Neutrophil (primary cell): ENCODE measurements around the gene AJAP1.

Experiments
- H3K27ac ChIP-seq: fragments of 200-600 bp; sonication (generic); 2 replicates; pipeline ENCODE4 v1.5.1; 2016; ENCODE audit warnings: mild to moderate bottlenecking, moderate library complexity
- H3K27me3 ChIP-seq: fragments of 200-600 bp; sonication (generic); 2 replicates; pipeline ENCODE4 v1.6.0; 2016; ENCODE audit warnings: mild to moderate bottlenecking
- H3K36me3 ChIP-seq: fragments of 200-600 bp; sonication (generic); 2 replicates; pipeline ENCODE4 v1.5.1; 2017
- H3K4me1 ChIP-seq, 2 experiments: fragments of 200-600 bp in 1 of 2; sonication (generic) in 1 of 2; 1 replicate in 1 of 2; 2 replicates in 1 of 2; pipeline versions ENCODE4 v1.5.1 to v1.6.1; 2013 to 2016; ENCODE audit warnings: low read depth in 1 of 2, low read length in 1 of 2, mild to moderate bottlenecking in 1 of 2, moderate library complexity in 1 of 2; ENCODE audit not compliant: control insufficient read depth in 1 of 2, insufficient read depth in 1 of 2
- H3K4me3 ChIP-seq, 2 experiments: fragments of 200-600 bp in 1 of 2; sonication (generic) in 1 of 2; 1 replicate in 1 of 2; 2 replicates in 1 of 2; pipeline ENCODE4 v1.5.1; 2013 to 2016; ENCODE audit warnings: low read depth in 1 of 2, low read length in 1 of 2, mild to moderate bottlenecking in 1 of 2, moderate library complexity in 1 of 2
- H3K9me3 ChIP-seq: fragments of 200-600 bp; sonication (generic); 2 replicates; pipeline ENCODE4 v1.5.1; 2016
- CTCF ChIP-seq: fragments of 200-600 bp; sonication (generic); IDR thresholded peaks from 2 replicates; pipeline ENCODE4 v1.5.1; 2016; ENCODE audit warnings: antibody characterized with exemption

The AJAP1 gene

GRCh38 chr1:4794020-4794780 is 139.8 kb downstream of the AJAP1 start:
- Histone ChIP-seq H3K4me1 (no peaks in the 10 kb centered on the region), H3K27ac (no peak overlapping the region), H3K4me3 (no peak overlapping the region), H3K27me3 (peaks cover 4% of the 10 kb centered on the region), H3K36me3 (no peaks in the 10 kb centered on the region), H3K9me3 (no peaks in the 10 kb centered on the region)
- TF ChIP-seq CTCF: no peak

DNA sequence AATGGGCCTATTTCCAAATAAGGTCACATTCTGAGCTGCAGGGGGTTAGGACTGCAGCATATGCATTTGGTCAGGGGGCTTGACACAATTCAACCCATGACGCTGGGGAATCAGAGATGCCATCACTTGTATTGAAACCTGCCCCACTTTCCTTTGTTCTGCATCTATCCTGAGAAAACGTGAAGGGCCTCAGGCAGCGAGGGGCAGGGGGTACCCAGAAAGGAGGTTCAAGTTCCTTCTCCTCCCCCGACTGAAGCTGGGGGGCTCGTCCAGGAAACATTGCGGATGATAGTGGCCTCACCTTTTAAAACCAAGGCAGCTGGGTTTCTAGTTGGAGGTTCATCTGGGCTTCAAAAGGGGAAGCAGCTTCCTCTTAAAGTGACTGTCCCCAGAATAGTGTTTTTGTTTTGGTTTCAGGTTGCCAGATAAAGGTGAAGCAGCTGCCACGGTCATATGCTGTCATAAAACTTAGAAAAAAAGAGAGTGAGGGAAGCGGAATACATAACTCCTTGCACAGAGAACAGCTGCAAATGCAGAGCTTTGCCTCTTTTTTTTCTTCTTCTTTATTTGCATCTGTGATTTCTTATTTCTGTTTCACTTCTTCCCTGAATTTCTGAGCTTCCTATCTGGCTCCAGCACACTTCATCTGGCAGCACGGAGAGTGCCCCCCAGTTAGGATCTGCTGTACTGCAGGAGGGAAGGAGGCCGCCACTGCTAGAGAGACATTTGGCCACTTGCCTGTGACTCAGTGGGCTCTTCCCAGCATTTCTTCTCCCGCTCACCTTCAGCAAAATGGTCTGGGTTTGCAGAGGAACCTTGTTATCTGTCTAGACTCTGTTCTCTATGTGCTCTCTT is 142.0 kb downstream of the AJAP1 start:
- H3K4me1 ChIP-seq: no peaks in the 10 kb centered on the region
- no peak overlapping the region for H3K4me3 ChIP-seq
- H3K27me3 ChIP-seq: peaks cover 2% of the 10 kb centered on the region
- no peaks in the 10 kb centered on the region for H3K9me3 ChIP-seq
- no peak for TF ChIP-seq CTCF
- H3K36me3 ChIP-seq: no peaks in the 10 kb centered on the region
- no peak overlapping the region for H3K27ac ChIP-seq

DNA sequence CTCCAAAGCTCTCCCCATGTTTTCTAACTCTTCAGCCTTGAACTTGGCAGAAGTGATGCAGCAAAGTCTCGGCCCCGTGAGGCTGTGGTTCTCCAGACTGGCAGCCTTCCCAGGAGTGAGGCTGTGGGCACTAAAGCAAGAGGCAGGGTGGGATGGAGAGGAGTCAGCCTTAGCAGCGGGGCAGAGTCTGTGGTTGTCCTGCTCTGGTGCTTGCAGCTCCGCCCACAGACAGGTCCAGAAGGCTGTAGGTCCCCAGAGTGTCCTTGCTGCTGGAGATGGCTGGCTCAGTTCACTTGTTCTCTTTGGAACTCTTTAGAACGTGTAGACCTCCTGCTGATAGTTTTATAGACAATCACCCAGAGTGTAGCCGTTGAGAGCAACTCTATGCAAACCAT is 142.6 kb downstream of the AJAP1 start:
- H3K9me3 ChIP-seq: no peaks in the 10 kb centered on the region
- no peak overlapping the region for H3K4me3 ChIP-seq
- no peaks in the 10 kb centered on the region for H3K36me3 ChIP-seq
- no peaks in the 10 kb centered on the region for H3K27me3 ChIP-seq
- H3K27ac ChIP-seq: no peak overlapping the region
- TF ChIP-seq CTCF: no peak
- no peaks in the 10 kb centered on the region for H3K4me1 ChIP-seq

DNA sequence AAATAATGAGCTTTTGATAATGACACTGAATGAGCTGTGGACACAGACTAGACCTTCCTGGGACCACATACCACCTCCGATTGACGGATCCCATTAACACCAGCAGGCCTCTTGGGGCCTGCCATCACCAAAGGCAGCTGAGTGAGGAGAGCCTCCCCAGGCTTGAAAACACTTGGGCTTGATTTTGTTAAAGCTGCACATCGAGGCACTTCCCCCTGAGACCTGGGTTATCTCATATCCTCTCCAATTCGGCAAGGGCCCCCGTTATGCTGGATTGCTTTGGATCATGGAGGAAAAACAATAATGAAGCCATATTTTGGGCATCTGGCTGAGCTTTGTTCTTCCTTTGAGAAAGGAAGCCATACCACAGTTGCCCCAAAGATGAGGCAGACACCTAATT is 143.0 kb downstream of the AJAP1 start:
- TF ChIP-seq CTCF: no peak
- Histone ChIP-seq H3K27me3 (no peaks in the 10 kb centered on the region), H3K27ac (no peak overlapping the region)

DNA sequence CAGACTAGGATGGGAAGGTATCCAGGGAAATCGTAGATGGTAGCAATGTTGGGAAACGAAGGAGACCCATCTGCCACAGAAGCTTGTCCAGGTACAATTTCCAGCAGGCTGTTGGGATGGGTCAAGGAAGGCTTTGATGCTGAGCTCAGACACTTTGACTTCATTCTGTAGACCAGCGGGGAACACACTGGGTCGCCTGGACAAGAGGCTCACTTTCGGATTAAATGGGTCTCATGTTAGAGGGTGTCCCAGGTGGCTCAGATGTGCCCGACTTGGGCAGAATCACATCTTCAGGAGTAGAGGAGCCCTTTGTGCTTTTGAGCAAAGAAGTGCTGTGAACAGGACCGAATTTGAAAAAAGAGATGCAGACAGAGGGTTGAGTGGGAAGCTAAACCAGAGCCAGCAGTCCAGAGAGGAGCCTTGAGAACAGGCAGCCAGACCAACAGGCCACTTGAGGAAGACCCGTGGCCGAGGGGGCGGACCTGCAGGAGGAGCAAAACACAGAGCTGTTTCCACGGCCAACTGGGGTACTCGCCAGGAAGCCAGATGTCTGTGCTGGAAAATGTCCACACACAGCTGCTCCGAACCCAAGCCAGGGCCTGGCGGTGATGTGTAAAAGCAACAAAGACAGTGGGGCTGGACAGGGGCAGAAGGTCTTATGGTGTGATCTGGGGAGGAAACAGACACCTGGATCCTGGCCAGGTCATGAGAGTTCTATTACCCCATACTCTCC is 146.9 kb downstream of the AJAP1 start:
- H3K27me3 ChIP-seq: no peaks in the 10 kb centered on the region
- no peak for TF ChIP-seq CTCF
- no peaks in the 10 kb centered on the region for H3K4me1 ChIP-seq
- no peaks in the 10 kb centered on the region for H3K9me3 ChIP-seq
- no peaks in the 10 kb centered on the region for H3K36me3 ChIP-seq
- no peak overlapping the region for H3K27ac ChIP-seq
- H3K4me3 ChIP-seq: no peak overlapping the region

More for the DNA sequence above, 143.0 kb downstream of the AJAP1 start:
- Histone ChIP-seq H3K36me3 (no peaks in the 10 kb centered on the region), H3K9me3 (no peaks in the 10 kb centered on the region), H3K4me1 (no peaks in the 10 kb centered on the region), H3K4me3 (no peak overlapping the region)
